HG03196 (cell line): Measurements from ENCODE around the gene MCOLN3.
A peak's percentile ranks its signal among the peaks of the same experiment; 100 is the strongest.

Experiments
- ATAC-seq: cut with Tn5 transposase; IDR thresholded peaks from one replicate; pipeline ENCODE4 v1.9.1; 2021; ENCODE audit not compliant: unreplicated experiment

Gene MCOLN3, protein sequence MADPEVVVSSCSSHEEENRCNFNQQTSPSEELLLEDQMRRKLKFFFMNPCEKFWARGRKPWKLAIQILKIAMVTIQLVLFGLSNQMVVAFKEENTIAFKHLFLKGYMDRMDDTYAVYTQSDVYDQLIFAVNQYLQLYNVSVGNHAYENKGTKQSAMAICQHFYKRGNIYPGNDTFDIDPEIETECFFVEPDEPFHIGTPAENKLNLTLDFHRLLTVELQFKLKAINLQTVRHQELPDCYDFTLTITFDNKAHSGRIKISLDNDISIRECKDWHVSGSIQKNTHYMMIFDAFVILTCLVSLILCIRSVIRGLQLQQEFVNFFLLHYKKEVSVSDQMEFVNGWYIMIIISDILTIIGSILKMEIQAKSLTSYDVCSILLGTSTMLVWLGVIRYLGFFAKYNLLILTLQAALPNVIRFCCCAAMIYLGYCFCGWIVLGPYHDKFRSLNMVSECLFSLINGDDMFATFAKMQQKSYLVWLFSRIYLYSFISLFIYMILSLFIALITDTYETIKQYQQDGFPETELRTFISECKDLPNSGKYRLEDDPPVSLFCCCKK

DNA sequence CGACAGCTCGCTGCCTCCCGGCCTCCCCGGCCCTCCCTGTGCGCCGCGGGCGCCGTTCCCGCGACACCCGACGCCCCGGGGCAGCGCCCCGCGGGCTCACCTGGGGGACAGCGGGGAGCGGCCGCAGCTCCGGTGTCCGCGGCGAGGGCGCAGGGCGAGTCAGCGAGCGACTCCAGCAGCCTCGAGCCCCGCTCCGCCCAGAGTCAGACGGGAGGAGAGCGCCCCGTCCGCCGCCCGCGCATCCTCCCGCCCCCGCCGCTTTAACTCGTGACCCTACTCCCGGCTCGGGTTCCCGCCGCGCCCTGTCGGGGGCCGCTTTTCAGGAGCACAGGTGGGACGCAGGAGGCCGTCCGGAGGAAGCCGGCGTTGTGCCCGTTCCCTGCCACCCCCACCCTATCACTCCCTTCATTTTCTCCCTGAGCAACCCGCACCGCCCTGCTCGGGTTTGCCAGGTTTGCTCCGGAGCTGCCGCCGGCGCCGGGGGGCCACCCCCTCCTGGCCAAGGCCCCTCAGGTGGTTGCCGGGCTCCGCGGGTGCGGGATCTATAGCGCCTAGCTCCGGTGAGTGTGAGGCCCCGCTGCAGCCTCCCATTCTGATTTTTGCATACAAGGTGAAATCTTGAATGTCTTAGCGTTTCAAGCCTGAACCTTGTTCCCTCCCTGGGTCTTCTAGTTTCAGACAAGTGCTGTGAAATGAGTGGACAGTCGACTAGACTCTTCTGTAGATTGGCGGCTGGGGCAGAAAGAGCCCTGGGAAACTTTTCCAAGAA, at the start of gene MCOLN3:
Gene MCOLN3 (minus strand): TSS at position 205 of the 769 bp plus-strand sequence. CDS start 3,140 bp downstream, outside the sequence.
- ATAC-seq = peak; percentile 55

- ATAC-seq = no peak
Observed at GRCh38 chr1:85093644-85094043, 45.3 kb upstream of the MCOLN3 start.

DNA sequence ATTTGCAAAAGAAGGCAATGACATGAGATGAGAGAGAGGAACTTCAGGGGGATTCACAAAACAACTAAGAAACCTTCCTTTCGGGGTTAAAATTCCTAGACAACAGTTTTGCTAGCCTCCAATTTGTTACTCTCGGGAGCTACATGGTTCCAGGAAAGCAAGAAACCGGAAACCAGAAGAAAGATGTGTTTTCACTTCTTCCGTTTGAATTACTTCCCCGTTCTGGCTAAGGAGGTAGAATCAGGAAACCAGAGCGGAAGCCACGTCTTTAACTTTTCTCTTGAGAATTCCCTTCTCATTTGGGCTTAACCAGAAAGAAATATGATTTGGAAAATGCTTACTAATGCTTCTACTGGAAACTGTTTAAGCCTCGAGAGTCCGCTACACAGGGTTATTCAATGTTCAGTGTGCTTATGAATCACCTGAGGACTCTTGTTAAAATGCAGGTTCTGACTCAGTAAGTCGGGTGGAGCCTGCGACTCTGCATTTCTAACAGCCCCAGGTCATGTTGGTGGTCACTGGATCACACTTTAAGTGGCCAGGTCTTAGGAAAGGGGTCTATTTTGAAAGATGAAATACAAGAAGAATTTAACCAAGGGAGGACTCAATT, 43.5 kb upstream of the MCOLN3 start:
- no peak for ATAC-seq

DNA sequence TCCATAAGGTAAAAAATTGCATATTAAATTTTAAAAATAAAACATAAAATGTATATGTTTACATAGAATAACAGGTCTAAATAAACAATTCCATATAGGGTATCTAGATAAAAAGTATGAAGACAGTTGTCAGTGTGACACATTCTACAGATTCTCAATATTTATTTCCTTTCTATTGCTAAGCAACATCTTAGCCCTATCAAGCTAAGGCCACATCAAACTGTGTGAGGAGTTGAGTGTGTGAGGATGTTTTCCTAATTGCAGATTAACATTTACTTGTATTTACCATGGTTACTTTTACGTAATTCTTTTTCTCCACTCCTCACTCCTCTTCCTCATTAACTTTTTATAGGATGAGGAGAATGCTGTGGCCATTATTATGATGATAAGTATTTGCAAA, 41.9 kb upstream of the MCOLN3 start:
- ATAC-seq = no peak

DNA sequence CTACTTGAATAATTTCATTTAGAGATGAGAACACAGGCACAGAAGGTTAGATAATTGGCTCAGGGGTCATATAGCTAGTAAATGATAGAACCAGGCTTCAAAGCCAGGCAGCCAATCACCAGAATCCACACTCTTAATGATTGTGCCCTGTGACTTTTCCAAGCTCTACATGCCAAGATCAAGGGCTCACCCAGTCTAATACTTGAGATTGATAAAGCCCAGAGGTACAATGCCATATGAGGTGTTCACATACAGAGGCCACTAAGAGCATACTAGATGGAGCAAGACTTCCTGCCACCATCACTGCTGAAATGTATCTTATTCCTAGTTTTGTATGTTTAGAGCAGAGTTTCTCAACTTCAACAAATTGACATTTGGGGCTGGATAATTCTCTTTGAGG, 40.9 kb upstream of the MCOLN3 start:
- ATAC-seq = no peak

- ATAC-seq = no peak
Observed at GRCh38 chr1:85088408-85088784, 40.1 kb upstream of the MCOLN3 start.

DNA sequence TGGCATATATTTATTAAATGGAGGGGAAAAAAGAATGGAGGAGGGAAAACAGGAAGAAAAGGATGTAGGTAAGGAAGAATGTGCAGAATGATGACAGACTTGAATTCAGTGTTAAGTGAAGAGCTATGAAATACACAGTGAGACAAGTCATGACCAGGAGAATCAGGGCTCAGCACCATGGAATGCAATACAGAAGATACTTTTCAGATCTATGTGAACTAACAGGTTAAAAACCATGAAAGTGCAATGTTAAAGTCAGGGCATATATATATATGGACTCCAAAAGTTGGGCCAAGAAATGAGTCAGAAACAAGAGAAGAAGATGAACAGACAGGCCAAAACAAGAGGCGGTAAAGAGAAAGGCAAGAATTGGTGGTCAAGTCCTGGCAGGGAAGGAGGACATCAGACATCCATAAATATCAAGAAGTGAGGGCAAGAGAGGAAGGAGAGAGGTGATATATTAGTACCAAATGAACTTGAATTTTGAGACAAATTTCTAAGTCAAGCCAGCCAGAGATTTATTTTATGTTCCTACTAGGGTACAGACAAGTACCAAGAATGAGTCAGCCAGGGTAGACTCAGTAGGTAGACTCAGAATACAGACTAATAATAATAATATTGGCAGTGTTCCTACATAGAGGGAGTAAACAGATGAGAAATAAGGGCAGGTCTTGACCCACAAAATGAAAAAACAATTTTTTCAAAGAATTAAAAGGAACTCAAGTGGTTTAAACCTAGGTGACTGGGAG, 39.5 kb upstream of the MCOLN3 start:
- ATAC-seq = no peak

GRCh38 chr1:85085417-85085816, 37.1 kb upstream of the MCOLN3 start:
- no peak for ATAC-seq

DNA sequence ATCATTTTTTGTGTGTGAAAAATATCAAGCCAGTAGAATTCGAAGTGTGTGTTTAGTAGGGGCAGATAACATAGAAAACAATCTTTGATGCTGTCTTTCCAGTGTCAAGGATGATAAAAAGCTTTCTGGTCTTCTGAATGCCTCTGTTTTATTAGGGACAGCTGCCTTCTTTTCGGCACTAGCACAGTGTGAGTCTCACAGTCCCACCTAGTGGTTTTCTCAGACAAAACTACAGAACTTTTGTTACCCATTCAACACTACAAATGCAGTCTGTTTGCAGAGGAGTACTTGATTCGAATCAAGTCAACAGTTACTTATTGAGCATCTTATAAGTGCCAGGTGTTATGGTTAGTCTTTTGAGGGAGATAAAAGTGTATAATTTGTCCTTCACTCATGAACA, 30.6 kb upstream of the MCOLN3 start:
- ATAC-seq = no peak

GRCh38 chr1:85074365-85074964, 26.2 kb upstream of the MCOLN3 start:
- no peak for ATAC-seq

- ATAC-seq = no peak
Observed at GRCh38 chr1:85070972-85071492, 22.7 kb upstream of the MCOLN3 start.

GRCh38 chr1:85068846-85069245, 20.5 kb upstream of the MCOLN3 start:
- ATAC-seq = no peak

DNA sequence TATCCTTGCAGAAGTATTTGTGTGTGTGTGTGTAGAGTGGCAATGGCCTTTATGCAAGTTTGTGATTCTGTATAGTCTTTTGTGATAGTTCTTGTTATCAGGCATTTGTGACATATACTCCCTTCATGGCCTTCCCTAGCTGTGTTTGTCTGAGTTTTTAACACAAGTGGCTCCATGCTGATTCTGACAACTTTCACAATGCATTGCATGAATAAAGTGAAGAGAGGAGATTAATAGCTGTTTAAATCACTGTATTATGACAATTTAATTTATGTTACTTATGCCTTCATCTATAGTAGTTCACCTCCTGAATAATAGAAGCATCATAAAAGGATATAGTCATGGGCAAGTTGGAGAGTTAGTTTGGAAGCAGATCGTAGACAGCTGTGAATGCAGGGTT, 17.2 kb upstream of the MCOLN3 start:
- no peak for ATAC-seq

GRCh38 chr1:85062425-85063026, 14.2 kb upstream of the MCOLN3 start:
- no peak for ATAC-seq

GRCh38 chr1:85061711-85062424, 13.6 kb upstream of the MCOLN3 start:
- peak; percentile 100 for ATAC-seq

DNA sequence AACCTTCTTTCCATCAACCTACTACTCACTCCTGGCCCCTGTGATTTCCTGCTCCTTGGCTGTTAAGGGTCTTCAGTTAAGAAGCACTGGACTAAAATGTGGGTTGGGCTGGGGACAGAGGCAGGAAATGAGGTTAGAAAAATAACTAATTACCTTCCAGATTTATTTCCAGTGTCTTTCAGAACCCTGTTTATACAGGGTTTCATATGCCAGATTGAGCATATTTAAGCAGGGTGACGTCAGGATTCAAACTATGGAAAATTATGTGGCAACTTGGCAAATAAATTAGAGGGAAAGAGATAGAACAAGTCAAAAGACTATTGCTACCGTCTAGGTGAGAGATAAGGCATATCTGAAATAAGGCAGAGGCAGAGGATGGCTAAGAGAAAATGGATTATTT, 11.7 kb upstream of the MCOLN3 start:
- no peak for ATAC-seq

DNA sequence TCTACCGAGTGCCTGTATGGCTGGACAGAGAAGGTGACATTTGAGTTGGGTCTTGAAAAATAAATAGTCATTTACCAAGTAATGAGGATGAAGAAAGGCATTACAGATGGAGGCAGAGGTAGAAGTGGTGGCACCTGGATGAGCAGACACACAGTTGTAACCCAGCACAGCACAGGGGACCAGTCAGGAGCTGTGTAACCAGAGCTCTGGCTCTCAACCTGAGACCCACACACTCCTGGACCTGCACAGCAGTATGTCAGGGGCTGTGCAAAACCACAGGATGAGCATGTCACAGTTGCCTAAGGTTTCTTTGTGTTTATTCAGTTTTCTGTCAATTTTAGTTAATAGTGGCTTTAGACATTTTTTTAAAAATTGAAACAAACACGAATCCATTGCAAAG, 11.3 kb upstream of the MCOLN3 start:
- no peak for ATAC-seq

GRCh38 chr1:85058786-85059185, 10.5 kb upstream of the MCOLN3 start:
- no peak for ATAC-seq

GRCh38 chr1:85058311-85058710, 10.0 kb upstream of the MCOLN3 start:
- no peak for ATAC-seq
